GM12891 (cell line): Measurements from ENCODE around the gene MSI2.
A peak's percentile ranks its signal among the peaks of the same experiment; 100 is the strongest.

Source experiments
- DNase-seq: peaks from one replicate; pipeline ENCODE4 v3.0.0; 2011; ENCODE audit warnings: low spot score; ENCODE audit not compliant: insufficient read length
- FAIRE-seq: peaks from 2 replicates; lab custom pipeline; 2011; peaks lifted over from hg19 to GRCh38; lab: Jason Lieb, UNC
- PAX5 ChIP-seq: IDR thresholded peaks from 2 replicates; pipeline ENCODE4 v1.6.1; 2011; ENCODE audit warnings: low read length, moderate library complexity, mild to moderate bottlenecking; ENCODE audit not compliant: insufficient read depth, severe bottlenecking
- POLR2A ChIP-seq: IDR thresholded peaks from 2 replicates; pipeline ENCODE4 v1.6.1; 2011; ENCODE audit warnings: low read depth, low read length, control low read depth
- POLR2AphosphoS5 ChIP-seq: IDR thresholded peaks from 2 replicates; pipeline ENCODE4 v1.6.1; 2011; ENCODE audit warnings: low read depth, low read length, control low read depth
- POU2F2 ChIP-seq: IDR thresholded peaks from 2 replicates; pipeline ENCODE4 v1.6.1; 2011; ENCODE audit warnings: low read depth, mild to moderate bottlenecking, control low read depth, low read length, moderate library complexity
- SPI1 ChIP-seq: IDR thresholded peaks from 2 replicates; pipeline ENCODE4 v1.6.1; 2011; ENCODE audit warnings: low read depth, low read length, control low read depth
- TAF1 ChIP-seq: IDR thresholded peaks from 2 replicates; pipeline ENCODE4 v1.6.1; 2011; ENCODE audit warnings: low read depth, low read length, control low read depth

The MSI2 gene

GRCh38 chr17:57391857-57392471 lies 135.6 kb downstream of the MSI2 start:
- FAIRE-seq (no peak), DNase-seq (no peak)

DNA sequence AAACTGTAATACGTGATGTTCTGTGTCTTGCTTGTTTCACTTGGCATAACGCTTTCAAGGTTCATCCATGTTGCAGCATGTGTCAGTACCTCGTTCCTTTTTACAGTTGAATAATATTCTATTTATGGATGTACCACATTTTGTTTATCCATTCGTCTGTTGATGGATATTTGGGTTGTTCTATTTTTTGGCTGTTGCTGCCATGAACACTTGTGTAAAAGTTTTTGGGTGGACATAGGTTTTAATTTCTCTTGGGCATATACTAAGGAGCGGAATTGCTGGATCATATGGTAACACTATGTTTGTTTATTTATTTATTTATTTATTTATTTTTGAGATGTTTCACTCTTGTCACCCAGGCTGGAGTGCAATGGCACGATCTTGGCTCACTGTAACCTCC lies 137.0 kb downstream of the MSI2 start:
- DNase-seq (no peak), FAIRE-seq (no peak)
- TF ChIP-seq POLR2A (no peak), POLR2AphosphoS5 (no peak), PAX5 (no peak)

More at GRCh38 chr17:57391857-57392471, 135.6 kb downstream of the MSI2 start:
- TF ChIP-seq POU2F2 (no peak), POLR2AphosphoS5 (no peak), POLR2A (no peak), SPI1 (no peak), TAF1 (no peak), PAX5 (no peak)

- FAIRE-seq: no peak
- DNase-seq: no peak
- TF ChIP-seq TAF1 (no peak), POLR2A (no peak), POLR2AphosphoS5 (no peak), PAX5 (no peak), POU2F2 (no peak), SPI1 (no peak)
Observed at GRCh38 chr17:57394375-57394774, 138.1 kb downstream of the MSI2 start.

DNA sequence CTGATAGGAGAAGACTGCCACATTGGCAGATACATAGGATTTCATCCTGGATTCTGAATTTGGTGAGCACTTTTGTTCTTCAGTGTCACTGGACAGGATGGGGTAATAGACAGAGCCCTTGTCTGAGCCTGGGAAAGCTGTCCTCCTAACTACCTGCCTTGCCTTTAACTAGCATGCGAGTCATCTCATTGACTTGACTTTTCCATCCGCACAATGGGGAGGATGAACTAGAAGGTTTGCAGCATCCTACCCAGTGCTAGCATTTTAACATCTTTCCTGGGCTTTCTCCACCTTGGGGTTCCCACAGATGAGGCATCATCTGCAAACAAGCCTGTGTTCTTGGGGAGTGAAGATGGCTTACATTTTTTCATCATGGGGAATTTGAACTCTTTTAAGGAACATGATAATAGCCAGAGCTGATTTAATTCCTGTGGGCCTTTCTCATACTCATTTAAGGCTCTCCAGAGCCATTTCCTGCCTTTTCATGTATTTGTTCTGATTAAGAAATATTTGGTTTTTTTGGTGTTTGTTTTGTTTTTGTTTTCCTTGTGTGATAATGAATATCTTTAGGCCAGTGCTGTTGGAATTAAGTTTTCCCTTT lies 139.5 kb downstream of the MSI2 start:
- no peak for FAIRE-seq
- no peak for DNase-seq
- TF ChIP-seq PAX5 (no peak), TAF1 (no peak), POLR2AphosphoS5 (no peak), POU2F2 (no peak), POLR2A (no peak), SPI1 (no peak)

DNA sequence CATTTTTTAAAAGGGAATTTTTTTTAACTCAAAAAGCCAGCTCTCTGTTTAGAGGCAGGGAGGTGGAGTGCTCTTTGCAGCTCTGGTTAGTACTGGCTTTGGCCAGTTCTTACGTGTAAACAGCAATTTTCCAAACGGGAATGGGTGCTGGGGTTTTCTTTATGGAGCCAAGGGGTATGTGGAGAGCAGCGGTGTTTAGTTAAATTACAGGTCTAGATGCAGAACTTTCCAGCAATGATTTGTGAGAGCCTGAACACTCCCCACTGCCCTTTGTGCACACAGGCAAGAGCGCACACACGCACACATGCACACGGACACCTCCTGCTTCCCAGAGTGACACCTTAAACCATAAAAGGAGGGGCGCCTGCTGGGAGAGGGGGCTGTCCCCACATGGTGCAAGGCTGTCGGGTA lies 140.2 kb downstream of the MSI2 start:
- no peak for TF ChIP-seq TAF1
- no peak for TF ChIP-seq POU2F2
- no peak for TF ChIP-seq POLR2A
- no peak for TF ChIP-seq SPI1
- TF ChIP-seq POLR2AphosphoS5: no peak
- no peak for TF ChIP-seq PAX5
- DNase-seq (no peak), FAIRE-seq (no peak)

DNA sequence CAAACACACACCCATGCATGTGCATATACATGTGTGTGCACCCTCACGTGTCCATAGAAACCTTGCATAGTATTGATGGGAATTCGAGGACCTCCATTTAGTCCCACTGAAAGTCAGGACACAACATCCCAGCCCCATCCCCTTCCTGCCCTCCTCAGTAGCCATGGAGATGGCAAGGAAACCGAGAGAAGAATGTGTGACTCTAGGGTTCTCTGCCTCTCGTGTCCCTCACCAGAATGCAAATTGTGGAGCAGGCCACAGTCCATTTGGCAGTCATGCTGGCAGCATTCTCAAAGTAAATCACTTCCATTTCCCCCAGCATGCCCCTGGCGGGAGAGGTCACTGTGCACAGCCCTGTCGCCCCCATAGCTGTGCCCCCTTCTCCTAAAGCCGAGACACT lies 141.1 kb downstream of the MSI2 start:
- FAIRE-seq (no peak), DNase-seq (no peak)
- TF ChIP-seq POU2F2: no peak
- TF ChIP-seq POLR2AphosphoS5: no peak
- no peak for TF ChIP-seq SPI1
- no peak for TF ChIP-seq PAX5

DNA sequence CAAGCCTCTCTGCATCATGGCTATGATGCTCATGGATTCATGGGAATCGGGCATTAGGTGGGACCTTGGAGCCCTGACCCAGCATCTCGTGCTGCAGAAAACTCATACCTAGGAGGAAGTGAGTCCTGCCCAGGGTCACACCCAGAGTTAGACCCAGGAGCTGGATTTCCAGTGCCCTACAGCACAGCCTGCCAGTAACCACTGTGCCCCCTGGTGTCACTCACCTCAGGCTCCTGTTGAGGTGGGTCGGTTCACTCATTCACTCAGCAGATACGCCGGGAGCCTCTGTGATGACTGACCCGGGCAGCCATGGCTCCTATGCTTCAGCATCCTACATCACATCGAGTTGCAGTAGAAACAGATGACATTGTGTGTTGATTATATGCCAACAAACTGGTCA lies 143.4 kb downstream of the MSI2 start:
- no peak for FAIRE-seq
- TF ChIP-seq POU2F2 (no peak), POLR2A (no peak), SPI1 (0 out of 2 replicates have a peak, but pooled peaks have one; percentile 4), TAF1 (no peak), PAX5 (no peak), POLR2AphosphoS5 (no peak)
- no peak for DNase-seq

- FAIRE-seq: no peak
- DNase-seq: no peak
- no peak for TF ChIP-seq POLR2A
- no peak for TF ChIP-seq POU2F2
- no peak for TF ChIP-seq PAX5
- no peak for TF ChIP-seq SPI1
- TF ChIP-seq TAF1: no peak
- no peak for TF ChIP-seq POLR2AphosphoS5
Observed at GRCh38 chr17:57400648-57401047, 144.3 kb downstream of the MSI2 start.

GRCh38 chr17:57401556-57402488 lies 145.5 kb downstream of the MSI2 start:
- FAIRE-seq (no peak), DNase-seq (no peak)
- no peak for TF ChIP-seq SPI1
- TF ChIP-seq PAX5: no peak
- TF ChIP-seq TAF1: no peak
- no peak for TF ChIP-seq POLR2A
- no peak for TF ChIP-seq POLR2AphosphoS5
- no peak for TF ChIP-seq POU2F2
